ENCODE results near the gene PHPT1. TPM values are rescaled to one million over a fixed set of nuclear protein-coding genes. Genes with fewer than 3 reads are reported as not detected.

PHPT1 gene
- total and polyA plus RNA-seq, 2 of the 13 experiments (the other 11 are each of a cell fraction or from before 2014, with no cell fraction given) = 189 to 192 TPM

DNA sequence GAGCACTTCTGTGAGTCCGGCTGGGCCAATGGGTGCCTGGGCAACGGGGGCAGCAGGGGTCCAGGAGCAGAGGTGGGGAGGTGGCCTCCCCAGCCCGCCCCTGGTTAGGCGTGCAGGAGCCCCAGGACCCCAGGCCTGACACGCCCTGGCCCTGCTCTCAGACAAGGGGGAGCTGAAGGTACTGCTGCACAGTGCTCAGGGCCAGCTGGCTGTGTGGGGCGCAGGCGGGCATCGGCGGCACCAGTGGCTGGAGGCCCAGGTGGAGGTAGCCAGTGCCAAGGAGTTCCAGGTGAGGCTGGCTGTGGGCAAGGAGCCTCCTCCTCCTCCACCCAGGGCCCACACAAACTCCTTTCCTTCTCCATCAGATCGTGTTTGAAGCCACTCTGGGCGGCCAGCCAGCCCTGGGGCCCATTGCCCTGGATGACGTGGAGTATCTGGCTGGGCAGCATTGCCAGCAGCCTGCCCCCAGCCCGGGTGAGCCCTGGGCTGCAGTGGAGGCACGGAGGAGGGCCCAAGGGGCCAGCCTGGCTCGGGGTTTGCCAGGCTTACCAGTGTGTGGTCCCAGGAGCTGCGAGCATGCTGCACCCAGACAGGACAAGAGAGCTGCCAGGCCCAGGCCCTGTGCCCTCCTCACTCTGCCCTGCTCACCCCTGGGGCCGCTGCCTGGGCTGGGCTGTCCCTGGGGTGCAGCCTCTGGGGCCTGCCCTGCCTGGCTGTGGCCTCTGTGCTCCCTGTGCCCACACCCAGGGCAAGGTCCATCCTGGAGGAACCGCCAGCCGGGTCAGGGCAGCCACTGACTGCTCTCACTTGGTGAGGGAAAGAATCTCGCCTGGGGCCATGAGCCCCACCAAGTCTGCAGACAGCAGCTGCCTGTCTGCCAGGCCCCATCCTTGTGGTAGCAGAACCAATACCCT, 9.9 kb downstream of the PHPT1 start (continued):
- TF ChIP-seq ZNF782 (CRISPR knock-in tag; IDR thresholded peaks at IDR 0.05; ENCODE audit: borderline replicate concordance) = no peak
- TF ChIP-seq, protein P1, sequence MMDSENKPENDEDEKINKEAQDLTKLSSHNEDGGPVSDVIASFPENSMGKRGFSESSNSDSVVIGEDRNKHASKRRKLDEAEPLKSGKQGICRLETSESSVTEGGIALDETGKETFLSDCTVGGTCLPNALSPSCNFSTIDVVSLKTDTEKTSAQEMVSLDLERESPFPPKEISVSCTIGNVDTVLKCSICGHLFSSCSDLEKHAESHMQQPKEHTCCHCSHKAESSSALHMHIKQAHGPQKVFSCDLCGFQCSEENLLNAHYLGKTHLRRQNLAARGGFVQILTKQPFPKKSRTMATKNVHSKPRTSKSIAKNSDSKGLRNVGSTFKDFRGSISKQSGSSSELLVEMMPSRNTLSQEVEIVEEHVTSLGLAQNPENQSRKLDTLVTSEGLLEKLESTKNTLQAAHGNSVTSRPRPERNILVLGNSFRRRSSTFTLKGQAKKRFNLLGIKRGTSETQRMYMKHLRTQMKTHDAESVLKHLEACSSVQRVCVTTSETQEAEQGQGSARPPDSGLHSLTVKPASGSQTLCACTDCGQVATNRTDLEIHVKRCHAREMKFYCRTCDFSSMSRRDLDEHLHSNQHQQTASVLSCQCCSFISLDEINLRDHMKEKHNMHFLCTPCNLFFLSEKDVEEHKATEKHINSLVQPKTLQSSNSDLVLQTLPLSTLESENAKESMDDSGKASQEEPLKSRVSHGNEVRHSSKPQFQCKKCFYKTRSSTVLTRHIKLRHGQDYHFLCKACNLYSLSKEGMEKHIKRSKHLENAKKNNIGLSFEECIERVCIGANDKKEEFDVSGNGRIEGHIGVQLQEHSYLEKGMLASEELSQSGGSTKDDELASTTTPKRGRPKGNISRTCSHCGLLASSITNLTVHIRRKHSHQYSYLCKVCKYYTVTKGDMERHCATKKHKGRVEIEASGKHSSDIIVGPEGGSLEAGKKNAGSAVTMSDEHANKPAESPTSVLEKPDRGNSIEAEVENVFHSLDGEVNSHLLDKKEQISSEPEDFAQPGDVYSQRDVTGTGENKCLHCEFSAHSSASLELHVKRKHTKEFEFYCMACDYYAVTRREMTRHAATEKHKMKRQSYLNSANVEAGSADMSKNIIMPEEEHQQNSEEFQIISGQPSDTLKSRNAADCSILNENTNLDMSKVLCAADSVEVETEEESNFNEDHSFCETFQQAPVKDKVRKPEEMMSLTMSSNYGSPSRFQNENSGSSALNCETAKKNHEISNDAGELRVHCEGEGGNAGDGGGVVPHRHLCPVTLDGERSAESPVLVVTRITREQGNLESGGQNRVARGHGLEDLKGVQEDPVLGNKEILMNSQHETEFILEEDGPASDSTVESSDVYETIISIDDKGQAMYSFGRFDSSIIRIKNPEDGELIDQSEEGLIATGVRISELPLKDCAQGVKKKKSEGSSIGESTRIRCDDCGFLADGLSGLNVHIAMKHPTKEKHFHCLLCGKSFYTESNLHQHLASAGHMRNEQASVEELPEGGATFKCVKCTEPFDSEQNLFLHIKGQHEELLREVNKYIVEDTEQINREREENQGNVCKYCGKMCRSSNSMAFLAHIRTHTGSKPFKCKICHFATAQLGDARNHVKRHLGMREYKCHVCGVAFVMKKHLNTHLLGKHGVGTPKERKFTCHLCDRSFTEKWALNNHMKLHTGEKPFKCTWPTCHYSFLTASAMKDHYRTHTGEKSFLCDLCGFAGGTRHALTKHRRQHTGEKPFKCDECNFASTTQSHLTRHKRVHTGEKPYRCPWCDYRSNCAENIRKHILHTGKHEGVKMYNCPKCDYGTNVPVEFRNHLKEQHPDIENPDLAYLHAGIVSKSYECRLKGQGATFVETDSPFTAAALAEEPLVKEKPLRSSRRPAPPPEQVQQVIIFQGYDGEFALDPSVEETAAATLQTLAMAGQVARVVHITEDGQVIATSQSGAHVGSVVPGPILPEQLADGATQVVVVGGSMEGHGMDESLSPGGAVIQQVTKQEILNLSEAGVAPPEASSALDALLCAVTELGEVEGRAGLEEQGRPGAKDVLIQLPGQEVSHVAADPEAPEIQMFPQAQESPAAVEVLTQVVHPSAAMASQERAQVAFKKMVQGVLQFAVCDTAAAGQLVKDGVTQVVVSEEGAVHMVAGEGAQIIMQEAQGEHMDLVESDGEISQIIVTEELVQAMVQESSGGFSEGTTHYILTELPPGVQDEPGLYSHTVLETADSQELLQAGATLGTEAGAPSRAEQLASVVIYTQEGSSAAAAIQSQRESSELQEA (CRISPR knock-in tag; IDR thresholded peaks at IDR 0.05; ENCODE audit: not compliant biosample characterization) = no peak
- TF ChIP-seq YEATS2 (CRISPR knock-in tag; IDR thresholded peaks at IDR 0.05; ENCODE audit: borderline replicate concordance) = no peak
- TF ChIP-seq SAP130 (CRISPR knock-in tag; IDR thresholded peaks at IDR 0.05; ENCODE audit: low read depth) = 0 out of 2 replicates have a peak, but pooled peaks have one; percentile 20
- no peak for TF ChIP-seq CBFB (CRISPR knock-in tag; IDR thresholded peaks at IDR 0.05)
- no peak for TF ChIP-seq KAT7 (CRISPR knock-in tag; IDR thresholded peaks at IDR 0.05; ENCODE audit: borderline replicate concordance)
- peak; percentile 20; the same call in 1 of the 2 replicates for TF ChIP-seq AHR (CRISPR knock-in tag; IDR thresholded peaks at IDR 0.05)
- no peak for TF ChIP-seq ZNF496 (CRISPR knock-in tag; IDR thresholded peaks at IDR 0.05; ENCODE audit: insufficient replicate concordance)
- TF ChIP-seq, protein P2, sequence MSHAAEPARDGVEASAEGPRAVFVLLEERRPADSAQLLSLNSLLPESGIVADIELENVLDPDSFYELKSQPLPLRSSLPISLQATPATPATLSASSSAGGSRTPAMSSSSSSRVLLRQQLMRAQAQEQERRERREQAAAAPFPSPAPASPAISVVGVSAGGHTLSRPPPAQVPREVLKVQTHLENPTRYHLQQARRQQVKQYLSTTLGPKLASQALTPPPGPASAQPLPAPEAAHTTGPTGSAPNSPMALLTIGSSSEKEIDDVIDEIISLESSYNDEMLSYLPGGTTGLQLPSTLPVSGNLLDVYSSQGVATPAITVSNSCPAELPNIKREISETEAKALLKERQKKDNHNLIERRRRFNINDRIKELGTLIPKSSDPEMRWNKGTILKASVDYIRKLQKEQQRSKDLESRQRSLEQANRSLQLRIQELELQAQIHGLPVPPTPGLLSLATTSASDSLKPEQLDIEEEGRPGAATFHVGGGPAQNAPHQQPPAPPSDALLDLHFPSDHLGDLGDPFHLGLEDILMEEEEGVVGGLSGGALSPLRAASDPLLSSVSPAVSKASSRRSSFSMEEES (CRISPR knock-in tag; IDR thresholded peaks at IDR 0.05) = no peak
- TF ChIP-seq KDM3A (CRISPR knock-in tag; IDR thresholded peaks at IDR 0.05; ENCODE audit: low read depth) = no peak
- TF ChIP-seq KLF13 (CRISPR knock-in tag; IDR thresholded peaks at IDR 0.05) = no peak
- TF ChIP-seq, protein P3, sequence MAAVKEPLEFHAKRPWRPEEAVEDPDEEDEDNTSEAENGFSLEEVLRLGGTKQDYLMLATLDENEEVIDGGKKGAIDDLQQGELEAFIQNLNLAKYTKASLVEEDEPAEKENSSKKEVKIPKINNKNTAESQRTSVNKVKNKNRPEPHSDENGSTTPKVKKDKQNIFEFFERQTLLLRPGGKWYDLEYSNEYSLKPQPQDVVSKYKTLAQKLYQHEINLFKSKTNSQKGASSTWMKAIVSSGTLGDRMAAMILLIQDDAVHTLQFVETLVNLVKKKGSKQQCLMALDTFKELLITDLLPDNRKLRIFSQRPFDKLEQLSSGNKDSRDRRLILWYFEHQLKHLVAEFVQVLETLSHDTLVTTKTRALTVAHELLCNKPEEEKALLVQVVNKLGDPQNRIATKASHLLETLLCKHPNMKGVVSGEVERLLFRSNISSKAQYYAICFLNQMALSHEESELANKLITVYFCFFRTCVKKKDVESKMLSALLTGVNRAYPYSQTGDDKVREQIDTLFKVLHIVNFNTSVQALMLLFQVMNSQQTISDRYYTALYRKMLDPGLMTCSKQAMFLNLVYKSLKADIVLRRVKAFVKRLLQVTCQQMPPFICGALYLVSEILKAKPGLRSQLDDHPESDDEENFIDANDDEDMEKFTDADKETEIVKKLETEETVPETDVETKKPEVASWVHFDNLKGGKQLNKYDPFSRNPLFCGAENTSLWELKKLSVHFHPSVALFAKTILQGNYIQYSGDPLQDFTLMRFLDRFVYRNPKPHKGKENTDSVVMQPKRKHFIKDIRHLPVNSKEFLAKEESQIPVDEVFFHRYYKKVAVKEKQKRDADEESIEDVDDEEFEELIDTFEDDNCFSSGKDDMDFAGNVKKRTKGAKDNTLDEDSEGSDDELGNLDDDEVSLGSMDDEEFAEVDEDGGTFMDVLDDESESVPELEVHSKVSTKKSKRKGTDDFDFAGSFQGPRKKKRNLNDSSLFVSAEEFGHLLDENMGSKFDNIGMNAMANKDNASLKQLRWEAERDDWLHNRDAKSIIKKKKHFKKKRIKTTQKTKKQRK (IDR thresholded peaks at IDR 0.05; ENCODE audit: low read length) = no peak
- TF ChIP-seq FOXK1 (CRISPR knock-in tag; IDR thresholded peaks at IDR 0.05; ENCODE audit: borderline replicate concordance, low read depth) = no peak

Data from HepG2 (cell line).